Spinal cord (tissue), 10 donors: Measurements from ENCODE around the gene E4F1. TPM values are rescaled to one million over a fixed set of nuclear protein-coding genes. Genes with fewer than 3 reads are reported as not detected.
"Not testable (repeated sequence)": the region's sequence is repeated elsewhere in the genome, so short reads cannot be mapped to it uniquely, and the experiment has no call there.

Source experiments
- DNase-seq, 6 donors: peaks; one replicate each; pipeline versions ENCODE4 v3.0.0 to v3.0.0-alpha.2; 2013 to 2015; ENCODE audit warnings: low spot score in 6 of 6, low read depth in 4 of 6
- H3K27ac ChIP-seq: one replicate; pipeline ENCODE4 v1.5.1; 2013; ENCODE audit warnings: low read depth, low read length, control low read depth
- H3K27me3 ChIP-seq: one replicate; pipeline ENCODE4 v1.6.1; 2013; ENCODE audit warnings: low read length; ENCODE audit not compliant: control insufficient read depth, insufficient read depth
- H3K36me3 ChIP-seq: one replicate; pipeline ENCODE4 v1.6.1; 2013; ENCODE audit warnings: low read length; ENCODE audit not compliant: control insufficient read depth, insufficient read depth
- H3K4me1 ChIP-seq: one replicate; pipeline ENCODE4 v1.6.1; 2013; ENCODE audit warnings: low read length; ENCODE audit not compliant: control insufficient read depth, insufficient read depth
- H3K4me3 ChIP-seq: one replicate; pipeline ENCODE4 v1.5.1; 2013; ENCODE audit warnings: low read depth, low read length, control low read depth
- H3K9me3 ChIP-seq: one replicate; pipeline ENCODE4 v1.6.1; 2013; ENCODE audit warnings: low read length; ENCODE audit not compliant: control insufficient read depth, insufficient read depth
- WGBS: methylation state at CpG from one replicate; pipeline ENCODE4 v1.1.5; 2013; ENCODE audit warnings: missing lambda C conversion rate; ENCODE audit not compliant: insufficient coverage; 5-methylcytosine and 5-hydroxymethylcytosine counted together
- polyA plus RNA-seq, 2 donors: library from polyadenylated mRNA; unstranded; fragments of 120-200 nt; gene quantifications; one replicate each; pipeline ENCODE4 v1.2.1, GENCODE V29; 2013; ENCODE audit not compliant: insufficient read length in 2 of 2
- total RNA-seq, 2 donors: library from RNA; depleted of rRNA in 1 of 2; stranded (reverse); fragments of 120-200 nt in 1 of 2; fragments of >200 nt in 1 of 2; gene quantifications; one replicate each; pipeline versions ENCODE4 v1.2.3 to v1.2.4, GENCODE V29; 2013 to 2014
- donor health status: healthy.

E4F1 gene
- total and polyA plus RNA-seq, 4 donors: 18.0 to 31.9 (median 29.5) TPM

- 67% methylated on average over 15 of the region's 15 CpGs for WGBS
- peaks cover 96% of the 10 kb centered on the region for H3K36me3 ChIP-seq
- H3K4me3 ChIP-seq: no peak overlapping the region
- no peaks in the 10 kb centered on the region for H3K9me3 ChIP-seq
- DNase-seq: no peak
- H3K27me3 ChIP-seq: peaks cover 15% of the 10 kb centered on the region
- peaks cover 21% of the 10 kb centered on the region for H3K4me1 ChIP-seq
- no peak overlapping the region for H3K27ac ChIP-seq
These were observed 15.7 kb downstream of the E4F1 start for GRCh38 chr16:2238838-2239675.

DNA sequence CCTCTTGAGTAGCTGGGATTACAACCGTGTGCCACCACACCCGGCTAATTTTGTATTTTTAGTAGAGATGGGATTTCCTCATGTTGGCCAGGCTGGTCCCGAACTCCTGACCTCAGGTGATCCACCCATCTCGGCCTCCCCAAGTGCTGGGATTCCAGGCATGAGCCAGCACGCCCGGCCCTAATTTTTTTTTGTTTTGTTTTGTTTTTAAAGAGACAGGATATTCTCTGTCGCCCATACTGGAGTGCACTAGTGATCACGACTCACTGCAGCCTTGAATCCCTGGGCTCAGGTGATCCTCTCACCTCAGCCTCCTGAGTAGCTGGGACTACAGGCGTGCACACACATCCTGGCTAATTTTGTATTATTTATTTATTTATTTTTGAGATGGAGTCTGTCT is 16.9 kb downstream of the E4F1 start:
- H3K4me3 ChIP-seq, H3K27ac ChIP-seq, DNase-seq, H3K9me3 ChIP-seq: not testable (repeated sequence)
- H3K4me1 ChIP-seq: peaks cover 21% of the 10 kb centered on the region
- peaks cover 15% of the 10 kb centered on the region for H3K27me3 ChIP-seq
- WGBS: 83% methylated on average over 3 of the region's 9 CpGs
- peaks cover 96% of the 10 kb centered on the region for H3K36me3 ChIP-seq

GRCh38 chr16:2242598-2242997 is 19.2 kb downstream of the E4F1 start:
- Histone ChIP-seq H3K36me3 (peaks cover 96% of the 10 kb centered on the region), H3K4me3 (no peak overlapping the region), H3K9me3 (no peaks in the 10 kb centered on the region), H3K4me1 (peaks cover 3% of the 10 kb centered on the region), H3K27me3 (no peaks in the 10 kb centered on the region), H3K27ac (no peak overlapping the region)
- WGBS: 87% methylated on average over 11 of the region's 11 CpGs
- no peak for DNase-seq

DNA sequence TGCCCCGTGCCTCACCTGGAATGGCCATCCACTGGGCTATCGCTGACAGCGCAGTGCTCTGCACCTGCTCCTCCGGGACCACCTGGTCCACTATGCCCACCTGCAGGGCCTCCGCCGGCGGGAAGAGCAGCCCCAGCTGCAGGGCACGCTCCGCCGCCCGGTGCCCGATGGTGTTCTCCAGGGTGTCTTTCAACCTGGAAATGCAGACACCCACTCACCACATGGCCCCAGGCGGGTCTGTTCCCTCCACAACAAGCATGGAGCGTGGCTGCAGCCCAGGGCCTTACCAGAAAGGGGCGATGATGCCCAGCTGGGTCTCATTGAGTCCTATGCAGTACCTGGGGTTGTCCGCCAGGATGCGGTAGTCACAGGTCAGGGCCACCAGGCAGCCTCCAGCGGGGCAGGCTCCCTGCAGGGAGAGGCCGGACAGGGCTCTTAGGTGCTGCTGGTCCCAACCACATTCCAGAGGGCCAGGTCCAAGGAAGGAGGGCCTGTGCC is 19.7 kb downstream of the E4F1 start:
- no peak for DNase-seq
- Histone ChIP-seq H3K4me1 (no peaks in the 10 kb centered on the region), H3K36me3 (peaks cover 91% of the 10 kb centered on the region), H3K4me3 (no peak overlapping the region), H3K27me3 (no peaks in the 10 kb centered on the region), H3K9me3 (no peaks in the 10 kb centered on the region), H3K27ac (no peak overlapping the region)
- 96% methylated on average over 19 of the region's 19 CpGs for WGBS

GRCh38 chr16:2243781-2244180 is 20.4 kb downstream of the E4F1 start:
- H3K27ac ChIP-seq: no peak overlapping the region
- no peaks in the 10 kb centered on the region for H3K27me3 ChIP-seq
- WGBS: 100% methylated on average over 9 of the region's 11 CpGs
- no peak for DNase-seq
- no peak overlapping the region for H3K4me3 ChIP-seq
- H3K4me1 ChIP-seq: no peaks in the 10 kb centered on the region
- H3K9me3 ChIP-seq: no peaks in the 10 kb centered on the region
- peaks cover 88% of the 10 kb centered on the region for H3K36me3 ChIP-seq

- Histone ChIP-seq H3K9me3 (no peaks in the 10 kb centered on the region), H3K4me3 (no peak overlapping the region), H3K4me1 (no peaks in the 10 kb centered on the region), H3K27me3 (no peaks in the 10 kb centered on the region), H3K36me3 (peaks cover 84% of the 10 kb centered on the region), H3K27ac (no peak overlapping the region)
- 76% methylated on average over 16 of the region's 17 CpGs for WGBS
- no peak for DNase-seq
These were observed 20.9 kb downstream of the E4F1 start for GRCh38 chr16:2244301-2244700.

- DNase-seq: no peak
- H3K4me3 ChIP-seq: no peak overlapping the region
- 92% methylated on average over 29 of the region's 30 CpGs for WGBS
- peaks cover 77% of the 10 kb centered on the region for H3K36me3 ChIP-seq
- peaks cover 3% of the 10 kb centered on the region for H3K4me1 ChIP-seq
- H3K27me3 ChIP-seq: no peaks in the 10 kb centered on the region
- no peaks in the 10 kb centered on the region for H3K9me3 ChIP-seq
- H3K27ac ChIP-seq: no peak overlapping the region
These were observed 21.8 kb downstream of the E4F1 start for GRCh38 chr16:2244926-2245795.

- WGBS: 94% methylated on average over 17 of the region's 18 CpGs
- H3K4me3 ChIP-seq: no peak overlapping the region
- no peak overlapping the region for H3K27ac ChIP-seq
- no peaks in the 10 kb centered on the region for H3K9me3 ChIP-seq
- H3K36me3 ChIP-seq: peaks cover 70% of the 10 kb centered on the region
- peaks cover 12% of the 10 kb centered on the region for H3K4me1 ChIP-seq
- DNase-seq: no peak
- no peaks in the 10 kb centered on the region for H3K27me3 ChIP-seq
These were observed 23.0 kb downstream of the E4F1 start for GRCh38 chr16:2246301-2246885.

- WGBS: under 1% methylated on average over 25 of the region's 35 CpGs
- Histone ChIP-seq H3K27me3 (no peaks in the 10 kb centered on the region), H3K9me3 (no peaks in the 10 kb centered on the region), H3K4me3 (peak overlapping the region; percentile 59), H3K27ac (no peak overlapping the region), H3K4me1 (peaks cover 22% of the 10 kb centered on the region), H3K36me3 (peaks cover 66% of the 10 kb centered on the region)
- no peak for DNase-seq
These were observed 27.4 kb downstream of the E4F1 start for GRCh38 chr16:2250652-2251295.
